ENCODE results near the gene ZNF177. TPM values are rescaled to one million over a fixed set of nuclear protein-coding genes. Genes with fewer than 3 reads are reported as not detected.

Gene ZNF177
- polyA plus RNA-seq, 3 donors: 0.56 to 0.97 (median 0.89) TPM

DNA sequence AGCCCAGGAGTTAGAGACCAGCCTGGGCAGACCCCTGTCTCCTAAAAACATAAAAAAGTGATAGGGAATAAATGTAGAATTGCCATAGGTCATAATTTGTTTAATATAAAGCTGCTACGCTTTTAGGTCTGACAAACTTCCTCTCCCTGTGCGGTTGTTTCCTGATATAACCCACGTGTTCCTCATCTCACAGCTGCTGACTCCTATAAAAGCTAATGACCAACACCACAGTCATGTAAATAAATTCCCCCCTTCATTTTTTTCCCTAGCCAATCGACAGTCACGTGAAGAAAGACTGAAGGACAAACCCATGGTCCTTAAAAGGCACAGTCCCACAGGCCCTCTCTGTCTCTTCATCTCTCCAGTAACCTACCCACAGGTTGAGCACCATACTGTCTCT, 45.0 kb downstream of the ZNF177 start:
- 68 to 85% (median 72%) methylated on average over 5 of the region's 5 CpGs for WGBS, 3 donors

DNA sequence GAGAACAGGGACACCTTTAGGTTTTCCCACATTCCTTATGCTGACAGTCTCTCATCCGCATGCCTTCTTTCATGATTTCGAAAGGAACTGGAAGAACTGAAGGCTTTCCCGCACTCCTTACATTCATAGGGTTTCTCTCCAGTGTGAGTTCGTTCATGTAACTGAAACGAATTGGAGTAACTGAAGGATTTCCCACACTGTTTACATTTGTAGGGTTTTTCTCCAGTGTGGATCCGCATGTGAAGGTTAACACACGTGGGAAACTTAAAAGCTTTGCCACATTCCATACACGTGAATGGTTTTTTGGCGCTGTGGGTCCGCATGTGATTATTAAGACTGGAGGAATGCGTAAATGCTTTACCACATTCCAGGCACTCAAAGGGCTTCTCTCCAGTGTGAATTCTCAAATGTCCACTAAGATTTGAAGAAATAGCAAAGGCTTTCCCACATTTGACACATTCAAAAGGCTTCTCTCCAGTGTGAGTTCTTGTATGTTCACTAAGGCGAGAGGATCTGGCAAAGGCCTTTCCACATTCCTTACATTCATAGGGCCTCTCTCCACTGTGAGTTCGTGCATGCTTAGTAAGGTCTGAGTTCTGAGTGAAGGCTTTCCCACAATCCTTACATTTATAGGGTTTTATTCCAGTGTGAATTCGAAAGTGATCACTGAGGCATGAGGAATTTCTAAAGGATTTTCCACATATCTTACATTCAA, 50.6 kb downstream of the ZNF177 start:
- 98% methylated on average over 14 of the region's 14 CpGs for WGBS, 3 donors
- H3K27ac ChIP-seq (ENCODE audit: low read depth, low read length): no peak overlapping the region

More for the DNA sequence above, 45.0 kb downstream of the ZNF177 start:
- H3K27ac ChIP-seq (ENCODE audit: low read depth, low read length): no peak overlapping the region

DNA sequence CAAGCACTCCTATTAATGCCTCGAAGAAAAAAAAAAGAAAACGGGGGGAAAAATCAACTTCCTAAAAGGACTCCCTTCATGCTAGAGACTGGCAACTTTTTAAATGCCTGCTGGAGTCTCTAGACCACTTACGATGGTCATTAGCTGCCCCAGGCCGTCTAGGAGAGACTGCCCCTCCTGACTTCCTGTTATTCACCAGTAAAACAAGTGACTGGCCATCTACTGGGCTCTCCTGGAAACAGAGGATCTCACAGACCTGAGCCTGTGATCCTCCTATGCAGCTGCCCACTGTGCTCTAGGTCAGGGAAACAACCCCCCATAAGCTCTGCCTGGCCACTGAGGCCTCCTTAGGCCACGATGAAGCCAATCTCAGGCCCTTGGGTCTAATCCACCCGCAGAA, 65.1 kb downstream of the ZNF177 start:
- H3K27ac ChIP-seq (ENCODE audit: low read depth, low read length): no peak overlapping the region
- WGBS, 3 donors: 81 to 90% (median 85%) methylated on average over 6 of the region's 6 CpGs

DNA sequence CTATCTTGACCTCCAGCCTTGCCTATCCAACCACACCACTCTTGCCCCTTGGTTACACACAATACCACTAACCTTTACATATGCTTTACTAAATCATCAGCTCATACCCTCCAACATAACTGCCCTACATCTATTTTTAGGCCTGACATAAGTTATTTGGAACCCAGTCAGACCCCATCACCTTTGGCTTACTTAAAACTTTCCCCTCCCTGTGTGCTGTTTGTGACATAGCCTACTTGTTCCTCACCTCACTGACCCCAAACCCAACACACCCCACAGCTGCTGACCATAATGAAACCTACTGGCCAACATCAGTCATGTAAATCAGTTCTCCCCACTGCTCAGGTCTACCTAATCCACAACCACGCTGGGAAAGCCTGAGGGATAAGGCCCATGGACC, 67.6 kb downstream of the ZNF177 start:
- no peak overlapping the region for H3K27ac ChIP-seq (ENCODE audit: low read depth, low read length)
- WGBS, 3 donors: 96 to 100% (median 98%) methylated on average over 1 of the region's 1 CpG

DNA sequence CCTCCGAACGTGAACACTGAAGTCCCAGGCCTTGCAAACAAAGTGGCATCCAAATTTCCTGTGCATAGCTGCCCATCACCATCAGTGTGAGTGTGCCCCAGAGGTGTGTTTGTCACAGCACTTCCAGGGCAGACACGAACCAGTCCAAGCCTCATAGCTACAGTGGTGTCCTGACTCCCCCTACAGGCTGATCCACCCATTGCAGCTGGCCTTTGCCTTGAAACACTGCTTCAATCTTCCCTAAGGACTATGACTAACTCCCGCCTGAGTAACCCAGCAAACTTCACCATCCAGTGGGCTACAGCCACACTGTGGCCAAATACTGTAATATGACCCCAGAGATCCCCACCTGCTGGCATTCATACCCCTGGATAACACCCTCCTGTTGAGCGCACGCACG, 68.7 kb downstream of the ZNF177 start:
- H3K27ac ChIP-seq (ENCODE audit: low read depth, low read length): no peak overlapping the region
- WGBS, 3 donors: 89 to 90% (median 89%) methylated on average over 7 of the region's 7 CpGs

Other genes starting within 250 kb of the ZNF177 start
- not detected for gene OR7G1, start 247.2 kb upstream of the ZNF177 start, polyA plus RNA-seq
- not detected for gene OR7G3, start 236.1 kb upstream of the ZNF177 start, polyA plus RNA-seq
- gene ZNF317, start 222.6 kb upstream of the ZNF177 start, polyA plus RNA-seq: 10 to 100 TPM; 12.4 to 18.8 (median 14.6) TPM
- gene OR7D2, start 184.0 kb upstream of the ZNF177 start, polyA plus RNA-seq: under 1 TPM; 0.03 to 0.11 (median 0.07) TPM
- not detected for gene OR7D4, start 143.4 kb upstream of the ZNF177 start, polyA plus RNA-seq
- not detected for gene OR7E24, start 112.1 kb upstream of the ZNF177 start, polyA plus RNA-seq
- gene ZNF699, start 53.2 kb upstream of the ZNF177 start, polyA plus RNA-seq: 1 to 10 TPM in 2 of 3 donors, under 1 TPM in 1; 0.34 to 1.8 (median 1.4) TPM
- gene ZNF559, start 38.8 kb upstream of the ZNF177 start, polyA plus RNA-seq: 10 to 100 TPM in 1 of 3 donors, 1 to 10 TPM in 2; 5.6 to 12.1 (median 6.2) TPM
- gene ZNF266, start 72.6 kb downstream of the ZNF177 start, polyA plus RNA-seq: 10 to 100 TPM; 10.8 to 12.9 (median 11.0) TPM
- under 1 TPM in 1 of 3 donors, not detected in 2; 0.16 TPM for gene ZNF560, start 135.6 kb downstream of the ZNF177 start, polyA plus RNA-seq
- 1 to 10 TPM; 2.6 to 3.4 (median 3.3) TPM for gene ZNF426, start 175.6 kb downstream of the ZNF177 start, polyA plus RNA-seq
- 1 to 10 TPM; 2.4 to 6.0 (median 4.0) TPM for gene ZNF121, start 221.5 kb downstream of the ZNF177 start, polyA plus RNA-seq